Hepatic stellate cell (primary cell): ENCODE results near the gene LDLRAD4.

Experiments used
- DNase-seq: peaks from one replicate; pipeline ENCODE4 v3.0.0; 2011; ENCODE audit warnings: low spot score

Gene LDLRAD4

GRCh38 chr18:13431886-13432285 lies 213.3 kb downstream of the LDLRAD4 start:
- no peak for DNase-seq

GRCh38 chr18:13433125-13433524 lies 214.6 kb downstream of the LDLRAD4 start:
- DNase-seq: no peak

- DNase-seq: no peak
These were observed 215.1 kb downstream of the LDLRAD4 start for GRCh38 chr18:13433685-13434084.

GRCh38 chr18:13434854-13435253 lies 216.3 kb downstream of the LDLRAD4 start:
- no peak for DNase-seq

GRCh38 chr18:13435586-13436333 lies 217.2 kb downstream of the LDLRAD4 start:
- no peak for DNase-seq

- DNase-seq: no peak
These were observed 218.0 kb downstream of the LDLRAD4 start for GRCh38 chr18:13436576-13436975.

- DNase-seq: no peak
These were observed 218.5 kb downstream of the LDLRAD4 start for GRCh38 chr18:13437034-13437433.

- DNase-seq: no peak
These were observed 219.4 kb downstream of the LDLRAD4 start for GRCh38 chr18:13437796-13438506.

GRCh38 chr18:13438507-13439056 lies 220.0 kb downstream of the LDLRAD4 start:
- DNase-seq: no peak

- DNase-seq: no peak
These were observed 220.9 kb downstream of the LDLRAD4 start for GRCh38 chr18:13439461-13439860.

GRCh38 chr18:13440277-13441248 lies 222.0 kb downstream of the LDLRAD4 start:
- no peak for DNase-seq

- DNase-seq: no peak
These were observed 223.2 kb downstream of the LDLRAD4 start for GRCh38 chr18:13441736-13442135.

- DNase-seq: no peak
These were observed 223.9 kb downstream of the LDLRAD4 start for GRCh38 chr18:13442451-13442850.

GRCh38 chr18:13443552-13443951 lies 225.0 kb downstream of the LDLRAD4 start:
- no peak for DNase-seq

GRCh38 chr18:13444430-13445240 lies 226.1 kb downstream of the LDLRAD4 start:
- DNase-seq: no peak

GRCh38 chr18:13445241-13445897 lies 226.8 kb downstream of the LDLRAD4 start:
- DNase-seq: no peak

- no peak for DNase-seq
These were observed 227.5 kb downstream of the LDLRAD4 start for GRCh38 chr18:13446024-13446423.

- DNase-seq: no peak
These were observed 228.3 kb downstream of the LDLRAD4 start for GRCh38 chr18:13446610-13447461.

- peak; percentile 23 for DNase-seq
These were observed 229.2 kb downstream of the LDLRAD4 start for GRCh38 chr18:13447621-13448334.
